Activated CD8-positive, alpha-beta T cell treated with anti-CD3 and anti-CD28 coated beads for 36 hours (primary cell): ENCODE data around the gene TBXAS1. TPM values are rescaled to one million over a fixed set of nuclear protein-coding genes. Genes with fewer than 3 reads are reported as not detected.

Experiments used
- ATAC-seq: fragments of 200-7000 bp; cut with Tn5 transposase; one replicate; pipeline ENCODE4 v1.10.0; 2021; ENCODE audit warnings: mild to moderate bottlenecking, moderate library complexity
- CTCF ChIA-PET: fragments of 350-600 bp; sonication (Branson Sonifier 250); formaldehyde crosslinking; loops from one replicate; lab custom pipeline; 2021; ENCODE audit warnings: antibody characterized with exemption; lab: Charles Lee
- POLR2A ChIA-PET: fragments of 350-600 bp; sonication (Branson Sonifier 250); formaldehyde crosslinking; loops from one replicate; lab custom pipeline; 2021; ENCODE audit warnings: antibody characterized with exemption; lab: Charles Lee
- DNase-seq: peaks from one replicate; pipeline ENCODE4 v3.0.0-alpha.2; 2020
- H3K27ac Mint-ChIP-seq: one replicate; pipeline ENCODE4 v1.8.0; 2021; ENCODE audit warnings: mild to moderate bottlenecking, mixed read lengths
- H3K27me3 Mint-ChIP-seq: one replicate; pipeline ENCODE4 v1.8.0; 2021; ENCODE audit warnings: mixed read lengths
- H3K36me3 Mint-ChIP-seq: one replicate; pipeline ENCODE4 v1.8.0; 2021; ENCODE audit warnings: low read depth, mixed read lengths
- H3K4me1 Mint-ChIP-seq: one replicate; pipeline ENCODE4 v1.8.0; 2021; ENCODE audit warnings: low read depth, mixed read lengths
- H3K4me3 Mint-ChIP-seq: one replicate; pipeline ENCODE4 v1.8.0; 2021; ENCODE audit warnings: mild to moderate bottlenecking, moderate library complexity, mixed read lengths
- H3K9me3 Mint-ChIP-seq: one replicate; pipeline ENCODE4 v1.8.0; 2021; ENCODE audit warnings: mixed read lengths
- CTCF ChIP-seq: fragments of 200-600 bp; IDR thresholded peaks from one replicate; pipeline ENCODE4 v1.8.0; 2022; ENCODE audit warnings: antibody characterized with exemption, mild to moderate bottlenecking
- intact Hi-C: fragments of 100-400 bp; cut with micrococcal nuclease; formaldehyde crosslinking; loops from one replicate; pipeline ENCODE4 v1.10.0; 2022
- total RNA-seq, 2 experiments: library from RNA; stranded (reverse); gene quantifications; one replicate each; pipeline ENCODE4 v1.2.3, GENCODE V29; 2021

Gene TBXAS1
- total RNA-seq, 2 experiments from 2014 or later, result 1.5 to 2.1 TPM

GRCh38 chr7:139823959-139824521 is 5.0 kb upstream of the TBXAS1 start:
- CTCF ChIA-PET, result interaction anchor here (1.0 to 2.0 kb wide), 2 partner anchors 13 to 178 kb away, joined by 3 to 5 read pairs; no protein-coding TSS in a partner anchor
- Mint-ChIP-seq H3K27me3 (peaks cover 3% of the 10 kb centered on the region), H3K4me3 (no peak overlapping the region), H3K4me1 (peaks cover under 1% of the 10 kb centered on the region), H3K9me3 (no peaks in the 10 kb centered on the region), H3K27ac (no peak overlapping the region), H3K36me3 (no peaks in the 10 kb centered on the region)
- ATAC-seq (no peak), DNase-seq (no peak)
- intact Hi-C loops, result no loop called here
- POLR2A ChIA-PET, result no interaction called here
- TF ChIP-seq CTCF, result no peak

DNA sequence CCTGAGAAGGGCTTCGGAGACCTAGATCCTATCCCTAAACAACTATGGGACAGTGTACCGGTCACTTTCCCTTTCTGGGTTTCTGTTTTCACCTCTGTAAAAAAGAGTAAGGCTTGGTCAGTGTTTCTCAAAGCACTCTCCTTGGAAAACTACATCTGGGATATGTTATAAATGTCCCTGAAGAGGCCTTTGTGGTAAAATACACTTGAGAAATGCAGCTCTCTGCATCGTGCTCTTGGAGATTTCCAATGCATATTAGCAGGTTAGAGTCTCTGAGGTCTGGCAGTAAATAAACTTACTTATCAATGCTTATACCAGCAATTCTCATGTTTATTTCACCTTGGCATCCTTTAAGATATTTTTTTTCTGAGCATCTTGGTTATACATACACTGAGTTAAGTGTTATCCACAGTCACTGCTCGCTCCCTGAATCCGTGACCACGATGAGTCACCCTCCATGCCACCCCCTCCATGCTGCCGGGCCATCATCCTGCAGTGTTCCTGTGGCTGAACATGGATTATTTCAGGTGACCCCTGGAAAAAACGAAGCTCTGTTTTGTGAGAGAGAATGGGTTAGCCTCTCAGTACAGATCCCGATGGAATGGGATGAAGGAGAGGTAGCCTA is 3.3 kb upstream of the TBXAS1 start:
- H3K27me3 Mint-ChIP-seq, result peaks cover 3% of the 10 kb centered on the region
- no peak for ATAC-seq
- no peaks in the 10 kb centered on the region for H3K36me3 Mint-ChIP-seq
- ChIA-PET POLR2A (no interaction called here), CTCF (interaction anchor here (0.8 to 3.1 kb wide), 2 partner anchors 142 to 207 kb away, joined by 3 to 14 read pairs; no protein-coding TSS in a partner anchor)
- peaks cover 14% of the 10 kb centered on the region for H3K4me1 Mint-ChIP-seq
- intact Hi-C loops, result no loop called here
- H3K27ac Mint-ChIP-seq, result no peak overlapping the region
- no peak for TF ChIP-seq CTCF
- H3K4me3 Mint-ChIP-seq, result no peak overlapping the region
- no peaks in the 10 kb centered on the region for H3K9me3 Mint-ChIP-seq
- no peak for DNase-seq

GRCh38 chr7:139827042-139827441 is 2.0 kb upstream of the TBXAS1 start:
- ATAC-seq (peak; percentile 55), DNase-seq (peak; percentile 34)
- H3K4me3 Mint-ChIP-seq, result no peak overlapping the region
- peaks cover 16% of the 10 kb centered on the region for H3K4me1 Mint-ChIP-seq
- H3K9me3 Mint-ChIP-seq, result no peaks in the 10 kb centered on the region
- no peak for TF ChIP-seq CTCF
- POLR2A ChIA-PET, result no interaction called here
- H3K36me3 Mint-ChIP-seq, result no peaks in the 10 kb centered on the region
- CTCF ChIA-PET, result interaction anchor here (0.8 to 3.5 kb wide), 5 partner anchors 144 to 225 kb away, joined by 3 to 19 read pairs (median 4); no protein-coding TSS in a partner anchor
- intact Hi-C loops, result no loop called here
- no peak overlapping the region for H3K27ac Mint-ChIP-seq
- peaks cover 3% of the 10 kb centered on the region for H3K27me3 Mint-ChIP-seq

DNA sequence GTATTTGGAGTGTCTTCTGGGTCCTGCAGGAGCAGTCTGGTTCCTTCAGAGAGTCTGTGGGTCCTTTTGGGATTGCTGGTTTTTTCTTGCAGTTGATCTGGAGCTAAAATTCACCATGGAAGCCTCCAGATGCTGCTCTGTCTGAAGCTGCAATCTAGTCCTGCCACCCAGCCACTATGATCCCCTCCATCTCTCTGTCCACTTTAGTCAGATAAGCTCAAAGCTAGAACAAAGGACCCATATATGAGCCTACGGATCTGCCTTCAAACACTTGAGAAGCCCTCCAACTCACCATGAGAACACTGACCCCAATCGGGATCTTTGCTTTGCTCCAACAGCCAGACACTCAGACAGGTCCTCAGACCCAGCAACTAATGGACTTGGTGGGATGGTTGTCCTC is 618 bp upstream of the TBXAS1 start:
- Mint-ChIP-seq H3K9me3 (peaks cover 3% of the 10 kb centered on the region), H3K36me3 (peaks cover 6% of the 10 kb centered on the region), H3K27me3 (peaks cover 3% of the 10 kb centered on the region), H3K4me3 (no peak overlapping the region), H3K4me1 (peaks cover 16% of the 10 kb centered on the region), H3K27ac (no peak overlapping the region)
- POLR2A ChIA-PET, result no interaction called here
- intact Hi-C loops, result no loop called here
- CTCF ChIA-PET, result interaction anchor here (1.3 to 3.5 kb wide), 3 partner anchors 113 to 210 kb away, joined by 3 to 19 read pairs (median 14); no protein-coding TSS in a partner anchor
- ATAC-seq (no peak), DNase-seq (no peak)
- no peak for TF ChIP-seq CTCF

- intact Hi-C loops, result no loop called here
- peaks cover 3% of the 10 kb centered on the region for H3K27me3 Mint-ChIP-seq
- ATAC-seq, result peak; percentile 42
- peaks cover 16% of the 10 kb centered on the region for H3K4me1 Mint-ChIP-seq
- no peak for TF ChIP-seq CTCF
- H3K4me3 Mint-ChIP-seq, result peak overlapping the region; percentile 50
- ChIA-PET POLR2A (no interaction called here), CTCF (interaction anchor here (0.6 to 3.5 kb wide), 5 partner anchors 52 to 184 kb away, joined by 3 to 19 read pairs (median 3); no protein-coding TSS in a partner anchor)
- H3K9me3 Mint-ChIP-seq, result peaks cover 10% of the 10 kb centered on the region
- peaks cover 7% of the 10 kb centered on the region for H3K36me3 Mint-ChIP-seq
- no peak for DNase-seq
- H3K27ac Mint-ChIP-seq, result peak overlapping the region; percentile 39
Observed at GRCh38 chr7:139829775-139830117, 682 bp downstream of the TBXAS1 start.
